HCT116 (cell line): ENCODE measurements around the gene METTL17. TPM values are rescaled to one million over a fixed set of nuclear protein-coding genes. Genes with fewer than 3 reads are reported as not detected.

Experiments used
- ATAC-seq: fragments of 200-7000 bp; cut with Tn5 transposase; 2 replicates; pipeline ENCODE4 v1.9.1; 2020; ENCODE audit warnings: mild to moderate bottlenecking, moderate library complexity
- BruUV-seq: library from RNA; stranded (reverse); fragments of 400-500 nt; replicated peaks from 2 replicates; lab custom pipeline; 2021; lab: Mats Ljungman, UMichigan
- CTCF ChIA-PET: fragments of 300-600 bp; sonication (Branson Sonifier 250); formaldehyde crosslinking; loops from one replicate; lab custom pipeline; 2021; ENCODE audit warnings: antibody characterized with exemption; lab: Charles Lee
- POLR2A ChIA-PET: fragments of 300-600, 350-600 bp; sonication (Branson Sonifier 250); formaldehyde crosslinking; loops from one replicate; lab custom pipeline; 2021; ENCODE audit warnings: antibody characterized with exemption; lab: Charles Lee
- RAD21 ChIA-PET, 2 experiments: fragments of 300-600 bp; sonication (Branson Sonifier 250); formaldehyde crosslinking; loops; one replicate each; lab custom pipeline; 2023; ENCODE audit warnings: low total read pairs in 2 of 2; ENCODE audit not compliant: uncharacterized antibody in 2 of 2, unreplicated experiment in 2 of 2, low non-redundant PET in 1 of 2; lab: Charles Lee
- DNase-seq: peaks from one replicate; pipeline ENCODE4 v3.0.0-alpha.2; 2010; ENCODE audit warnings: low read depth, low spot score
- H2AFZ ChIP-seq: fragments of 200-600 bp; shearing (Covaris generic), sonication (generic); 2 replicates; pipeline ENCODE4 v1.6.1; 2017; ENCODE audit warnings: low read depth, mixed run types, mixed read lengths, antibody characterized with exemption, low read length; ENCODE audit not compliant: poor library complexity, severe bottlenecking
- H3K27ac ChIP-seq: 2 replicates; pipeline ENCODE4 v1.5.1; 2012; ENCODE audit warnings: low read depth, low read length
- H3K27me3 ChIP-seq: fragments of 200-600 bp; sonication (generic); 2 replicates; pipeline ENCODE4 v1.6.1; 2016; ENCODE audit warnings: mixed run types, low read length, mixed read lengths; ENCODE audit not compliant: insufficient read depth
- H3K36me3 ChIP-seq, 2 experiments: fragments of 200-500 bp in 1 of 2; fragments of 200-600 bp in 1 of 2; sonication (Bioruptor generic) in 1 of 2; sonication (generic) in 1 of 2; 2 replicates each; pipeline versions ENCODE4 v1.5.1 to v1.6.1; 2014 to 2016; ENCODE audit warnings: low read length in 2 of 2, inconsistent platforms in 1 of 2, mixed read lengths in 1 of 2, mixed run types in 1 of 2; ENCODE audit not compliant: insufficient read depth in 2 of 2, control insufficient read depth in 1 of 2
- H3K4me1 ChIP-seq, 2 experiments: fragments of 200-600 bp in 1 of 2; sonication (generic) in 1 of 2; 2 replicates each; pipeline versions ENCODE4 v1.5.1 to v1.6.1; 2012 to 2017; ENCODE audit warnings: low read length in 2 of 2, inconsistent platforms in 1 of 2, mild to moderate bottlenecking in 1 of 2, mixed read lengths in 1 of 2, mixed run types in 1 of 2, moderate library complexity in 1 of 2; ENCODE audit not compliant: insufficient read depth in 2 of 2, control insufficient read depth in 1 of 2
- H3K4me2 ChIP-seq: fragments of 200-600 bp; sonication (generic); 2 replicates; pipeline ENCODE4 v1.6.1; 2017; ENCODE audit warnings: mixed run types, low read length, mixed read lengths
- H3K4me3 ChIP-seq, 2 experiments: fragments of 200-600 bp in 1 of 2; sonication (generic) in 1 of 2; replicated peaks in 1 of 2; 2 replicates each; pipeline ENCODE4 v1.5.1; 2011 to 2016; ENCODE audit warnings: low read length in 2 of 2, control low read depth in 1 of 2, low read depth in 1 of 2, mild to moderate bottlenecking in 1 of 2, mixed read lengths in 1 of 2, mixed run types in 1 of 2
- H3K79me2 ChIP-seq: fragments of 200-600 bp; sonication (generic); 2 replicates; pipeline ENCODE4 v1.6.1; 2017; ENCODE audit warnings: mild to moderate bottlenecking, mixed run types, low read length, moderate library complexity, mixed read lengths; ENCODE audit not compliant: insufficient read depth
- H3K9ac ChIP-seq: fragments of 200-600 bp; sonication (generic); 2 replicates; pipeline ENCODE4 v1.6.1; 2016; ENCODE audit warnings: low read length, mixed read lengths
- H3K9me2 ChIP-seq: fragments of 200-600 bp; sonication (generic), shearing (Covaris generic); 2 replicates; pipeline ENCODE4 v1.6.1; 2017; ENCODE audit warnings: mixed run types, mild to moderate bottlenecking, moderate library complexity; ENCODE audit not compliant: insufficient read depth
- H3K9me3 ChIP-seq, 2 experiments: fragments of 200-500 bp in 1 of 2; fragments of 200-600 bp in 1 of 2; sonication (Bioruptor generic) in 1 of 2; sonication (generic) in 1 of 2; 2 replicates each; pipeline ENCODE4 v1.6.1; 2014 to 2017; ENCODE audit warnings: low read length in 2 of 2, mixed read lengths in 2 of 2, inconsistent platforms in 1 of 2, low read depth in 1 of 2, mild to moderate bottlenecking in 1 of 2, mixed run types in 1 of 2, moderate library complexity in 1 of 2; ENCODE audit not compliant: control insufficient read depth in 1 of 2, insufficient read depth in 1 of 2
- H4K20me1 ChIP-seq: fragments of 200-600 bp; sonication (generic), shearing (Covaris generic); 2 replicates; pipeline ENCODE4 v1.6.1; 2017; ENCODE audit warnings: mixed run types, mild to moderate bottlenecking, moderate library complexity; ENCODE audit not compliant: insufficient read depth
- CBX3 ChIP-seq: IDR thresholded peaks from 2 replicates; pipeline ENCODE4 v1.6.1; 2012; ENCODE audit warnings: low read depth
- CEBPB ChIP-seq: IDR thresholded peaks from 2 replicates; pipeline ENCODE4 v1.6.1; 2012; ENCODE audit warnings: low read depth
- EGR1 ChIP-seq: IDR thresholded peaks from 2 replicates; pipeline ENCODE4 v1.6.1; 2012; ENCODE audit warnings: low read depth
- ELF1 ChIP-seq: IDR thresholded peaks from 2 replicates; pipeline ENCODE4 v1.6.1; 2012; ENCODE audit warnings: low read depth, borderline replicate concordance
- FOSL1 ChIP-seq: IDR thresholded peaks from 2 replicates; pipeline ENCODE4 v1.6.1; 2012; ENCODE audit warnings: low read depth
- JUND ChIP-seq: IDR thresholded peaks from 2 replicates; pipeline ENCODE4 v1.6.1; 2012
- REST ChIP-seq: IDR thresholded peaks from 2 replicates; pipeline ENCODE4 v1.6.1; 2012; ENCODE audit warnings: low read depth
- SIN3A ChIP-seq: IDR thresholded peaks from 2 replicates; pipeline ENCODE4 v1.6.1; 2012; ENCODE audit warnings: low read depth
- SP1 ChIP-seq: IDR thresholded peaks from 2 replicates; pipeline ENCODE4 v1.6.1; 2012; ENCODE audit warnings: low read depth
- TCF7L2 ChIP-seq: IDR thresholded peaks from 2 replicates; pipeline ENCODE4 v1.7.0; 2011; ENCODE audit warnings: borderline replicate concordance, inconsistent platforms; ENCODE audit not compliant: insufficient read depth, insufficient read length; ENCODE audit errors: extremely low read depth
- YY1 ChIP-seq: IDR thresholded peaks from 2 replicates; pipeline ENCODE4 v1.6.1; 2011; ENCODE audit warnings: low read length, low read depth, moderate library complexity, mild to moderate bottlenecking; ENCODE audit not compliant: insufficient replicate concordance; ENCODE audit errors: extremely low read depth
- ZNF274 ChIP-seq: fragments of 200-500 bp; sonication (Bioruptor generic); IDR thresholded peaks from 2 replicates; pipeline ENCODE4 v1.6.1; 2014; ENCODE audit warnings: mild to moderate bottlenecking, low read depth, low read length, inconsistent platforms
- intact Hi-C: fragments of 100-400 bp; cut with micrococcal nuclease; formaldehyde crosslinking; loops from 2 replicates; pipeline ENCODE4 v1.10.0; 2022
- total RNA-seq: library from RNA; stranded (reverse); gene quantifications from one replicate; pipeline ENCODE4 v1.2.1, GENCODE V29; 2021; ENCODE audit not compliant: unreplicated experiment
- TF ChIP-seq, protein P1 (sequence below): IDR thresholded peaks from 2 replicates; pipeline ENCODE4 v1.6.1; 2012

Gene METTL17
- total RNA-seq, 1 experiment from 2014 or later, result 93.5 TPM

DNA sequence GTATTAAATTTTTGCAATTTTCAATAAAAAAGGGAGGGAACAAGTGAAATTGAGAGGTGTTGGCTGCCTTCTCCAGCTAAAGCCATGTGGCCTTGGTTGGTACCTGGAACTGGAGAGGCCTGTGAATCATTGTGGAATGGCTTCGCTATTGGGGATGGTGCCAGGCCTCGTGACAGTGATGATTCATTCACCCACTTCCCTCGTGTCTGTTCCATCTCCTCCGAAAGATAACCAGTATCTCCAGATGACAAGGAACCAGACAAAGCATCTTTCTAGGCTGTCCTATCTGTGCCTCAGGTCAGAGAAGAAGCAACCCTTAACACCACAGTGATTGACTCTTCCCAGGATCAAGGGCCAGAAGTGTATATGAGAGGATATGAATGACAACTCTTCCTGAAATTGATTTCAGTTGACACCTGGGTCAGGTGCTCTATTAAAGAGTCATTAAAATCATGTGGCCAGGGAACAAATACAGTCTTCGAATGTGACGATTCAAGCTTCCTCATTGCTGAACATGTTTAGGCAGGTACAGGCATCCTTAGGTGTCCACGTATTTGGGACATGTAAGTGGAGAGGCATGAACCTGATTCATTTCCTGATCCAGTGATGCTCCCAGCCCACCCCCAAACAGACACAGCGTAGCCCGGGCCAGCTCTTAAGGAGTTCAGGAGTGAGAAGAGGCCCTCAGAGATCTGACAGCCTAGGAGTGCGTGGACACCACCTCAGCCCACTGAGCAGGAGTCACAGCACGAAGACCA lies 52.1 kb downstream of the METTL17 start, which contains the start of gene RNASE7:
RNASE7 (plus strand) TSS at position 687 of the 758 bp plus-strand sequence. CDS start 631 bp downstream, outside the sequence.
- DNase-seq, result no peak
- Histone ChIP-seq H3K79me2 (no peaks in the 10 kb centered on the region), H3K36me3 (no peaks in the 10 kb centered on the region), H4K20me1 (no peaks in the 10 kb centered on the region), H3K27ac (no peak within 1 kb of the TSS), H3K4me2 (no peak within 1 kb of the TSS), H3K4me3 (no peak within 1 kb of the TSS), H3K9ac (no peak within 1 kb of the TSS), H2AFZ (no peak within 1 kb of the TSS), H3K27me3 (no peaks in the 10 kb centered on the region), H3K4me1 (peaks cover 0 to 4% of the 10 kb centered on the region in 2 experiments; a peak in 1 of 4 replicates), H3K9me3 (no peaks in the 10 kb centered on the region), H3K9me2 (no peaks in the 10 kb centered on the region)
- BruUV-seq, result no TSS peak
- TF ChIP-seq JUND, result no peak
- no peak for TF ChIP-seq FOSL1
- no peak for TF ChIP-seq YY1
- TF ChIP-seq CEBPB, result no peak
- TF ChIP-seq EGR1, result no peak
- TF ChIP-seq CBX3, result no peak
- TF ChIP-seq TCF7L2, result no peak
- ChIA-PET CTCF (interaction anchor here (0.8 to 5.4 kb wide), 3 partner anchors 27 to 71 kb away, joined by 3 to 148 read pairs (median 4); no protein-coding TSS in a partner anchor), POLR2A (no interaction called here), RAD21 (no interaction called here)
- intact Hi-C loops, result no loop called here
- ATAC-seq, result no peak

DNA sequence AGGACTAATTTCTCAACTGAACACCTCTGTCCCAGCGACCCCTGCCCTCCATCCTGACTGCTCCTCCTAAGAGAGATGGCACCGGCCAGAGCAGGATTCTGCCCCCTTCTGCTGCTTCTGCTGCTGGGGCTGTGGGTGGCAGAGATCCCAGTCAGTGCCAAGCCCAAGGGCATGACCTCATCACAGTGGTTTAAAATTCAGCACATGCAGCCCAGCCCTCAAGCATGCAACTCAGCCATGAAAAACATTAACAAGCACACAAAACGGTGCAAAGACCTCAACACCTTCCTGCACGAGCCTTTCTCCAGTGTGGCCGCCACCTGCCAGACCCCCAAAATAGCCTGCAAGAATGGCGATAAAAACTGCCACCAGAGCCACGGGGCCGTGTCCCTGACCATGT lies 53.1 kb downstream of the METTL17 start:
- Histone ChIP-seq H2AFZ (no peak overlapping the region), H3K4me1 (no peaks in the 10 kb centered on the region), H3K79me2 (no peaks in the 10 kb centered on the region), H3K4me3 (no peak overlapping the region), H3K9ac (no peak overlapping the region), H3K9me3 (no peaks in the 10 kb centered on the region), H3K27me3 (no peaks in the 10 kb centered on the region), H3K36me3 (no peaks in the 10 kb centered on the region), H3K9me2 (no peaks in the 10 kb centered on the region), H3K4me2 (no peak overlapping the region), H3K27ac (no peak overlapping the region), H4K20me1 (no peaks in the 10 kb centered on the region)
- RAD21 ChIA-PET, result interaction anchor here (0.9 to 1.2 kb wide), 2 partner anchors 28 kb away, joined by 4 read pairs; no protein-coding TSS in a partner anchor
- ATAC-seq (no peak), DNase-seq (no peak)
- intact Hi-C loops, result no loop called here
- no TSS peak for BruUV-seq
- CTCF ChIA-PET, result interaction anchor here (5.4 kb wide), 1 partner anchor 28 kb away, joined by 148 read pairs; no protein-coding TSS in a partner anchor
- POLR2A ChIA-PET, result no interaction called here
- TF ChIP-seq SIN3A, result no peak
- no peak for TF ChIP-seq SP1
- TF ChIP-seq TCF7L2, result no peak
- TF ChIP-seq ELF1, result no peak
- no peak for TF ChIP-seq REST
- TF ChIP-seq CEBPB, result no peak
- no peak for TF ChIP-seq ZNF274
- TF ChIP-seq, protein P1, sequence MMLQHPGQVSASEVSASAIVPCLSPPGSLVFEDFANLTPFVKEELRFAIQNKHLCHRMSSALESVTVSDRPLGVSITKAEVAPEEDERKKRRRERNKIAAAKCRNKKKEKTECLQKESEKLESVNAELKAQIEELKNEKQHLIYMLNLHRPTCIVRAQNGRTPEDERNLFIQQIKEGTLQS, result no peak
